ENCODE data around the gene RBM25.
"Not testable (repeated sequence)": the region's sequence is repeated elsewhere in the genome, so short reads cannot be mapped to it uniquely, and the experiment has no call there.

RBM25 gene

DNA sequence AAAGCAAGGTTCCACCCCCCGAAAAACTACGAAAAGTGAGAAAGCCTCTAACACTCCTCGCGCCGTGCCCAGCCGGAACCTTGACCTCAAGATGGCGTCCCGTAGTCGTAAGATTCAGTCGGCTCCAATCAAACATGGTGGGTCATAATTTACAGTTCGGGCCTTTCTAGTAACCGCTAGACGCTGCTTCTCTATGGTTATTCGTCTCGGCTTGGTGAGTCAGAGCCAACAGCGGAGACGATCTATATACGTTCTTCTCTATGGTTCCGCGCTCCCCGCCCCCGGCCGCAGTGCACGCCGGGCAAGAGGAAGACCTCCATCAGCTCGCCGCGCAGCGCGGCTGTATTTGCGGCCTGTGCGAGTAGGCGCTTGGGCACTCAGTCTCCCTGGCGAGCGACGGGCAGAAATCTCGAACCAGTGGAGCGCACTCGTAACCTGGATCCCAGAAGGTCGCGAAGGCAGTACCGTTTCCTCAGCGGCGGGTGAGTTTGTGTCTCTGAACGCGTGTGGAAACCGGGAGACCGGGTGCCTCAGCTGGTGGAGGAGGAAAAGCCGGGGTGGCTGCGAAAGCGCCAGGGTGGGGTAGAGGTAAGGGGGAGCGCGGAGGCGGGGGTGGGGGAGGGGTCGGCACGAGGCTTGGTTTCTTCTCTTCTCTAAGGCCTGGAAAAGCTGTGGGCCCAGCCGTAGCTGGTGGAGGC is at the start of gene RBM25:
Gene RBM25 (plus strand): TSS at position 311 of the 698 bp plus-strand sequence. CDS start 13,108 bp downstream, outside the sequence.
- DNase-seq = peak; percentile 97

GRCh38 chr14:73011189-73011588 is 47.1 kb upstream of the RBM25 start:
- DNase-seq = not testable (repeated sequence)

- DNase-seq = no peak
Measured at GRCh38 chr14:73014105-73014504, 44.2 kb upstream of the RBM25 start.

- DNase-seq = not testable (repeated sequence)
Measured at GRCh38 chr14:73015552-73015951, 42.8 kb upstream of the RBM25 start.

DNA sequence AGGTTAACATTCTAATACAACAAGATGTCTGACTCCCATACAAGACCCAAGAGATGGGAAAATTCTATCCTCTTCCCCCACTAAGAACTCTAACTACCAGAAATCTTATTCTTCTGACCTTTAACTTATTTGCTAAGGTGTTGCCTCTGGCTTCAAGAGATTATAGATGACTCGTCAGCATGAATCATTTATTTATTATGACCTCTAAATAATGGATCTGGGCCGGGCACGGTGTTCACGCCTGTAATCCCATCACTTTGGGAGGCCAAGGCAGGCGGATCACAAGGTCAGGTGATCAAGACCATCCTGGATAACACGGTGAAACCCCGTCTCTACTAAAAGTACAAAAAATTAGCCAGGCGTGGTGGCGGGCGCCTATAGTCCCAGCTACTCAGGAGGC is 42.3 kb upstream of the RBM25 start:
- DNase-seq = not testable (repeated sequence)

DNA sequence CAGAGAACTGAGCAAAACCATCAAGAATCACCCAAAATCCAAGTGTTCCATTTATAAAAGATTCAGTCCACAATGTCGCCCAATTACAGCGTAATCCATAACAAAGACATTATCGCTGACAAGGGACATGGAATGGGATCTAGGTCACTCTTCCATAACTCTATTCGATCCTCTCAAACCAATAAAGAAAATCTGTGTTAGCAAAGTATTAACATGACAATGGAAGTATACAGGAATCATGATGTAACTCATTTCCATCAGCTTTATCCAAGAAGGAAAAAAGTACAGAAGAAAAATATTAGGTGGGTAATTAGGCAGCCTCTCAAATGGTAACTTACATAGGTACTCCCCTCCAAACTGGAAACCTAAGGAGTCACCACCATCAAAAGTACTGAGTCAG is 36.3 kb upstream of the RBM25 start:
- DNase-seq = no peak

DNA sequence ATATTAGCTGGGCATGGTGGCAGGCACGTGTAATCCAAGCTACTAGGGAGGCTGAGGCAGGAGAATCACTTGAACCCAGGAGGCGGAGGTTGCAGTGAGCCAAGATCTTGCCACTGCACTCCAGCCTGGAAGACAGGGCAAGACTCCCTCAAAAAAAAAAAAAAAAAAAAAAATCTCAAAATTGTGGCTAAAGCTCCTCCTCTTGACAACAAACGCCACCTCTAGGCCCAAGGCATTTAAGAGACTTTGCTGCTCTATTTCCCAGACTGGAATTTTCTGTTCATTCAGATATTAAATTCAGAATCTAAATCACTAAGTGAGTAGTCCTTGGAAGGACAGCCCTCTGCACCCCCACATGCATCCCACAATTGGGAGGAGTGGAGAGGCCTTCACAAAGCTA is 32.8 kb upstream of the RBM25 start:
- no peak for DNase-seq

DNA sequence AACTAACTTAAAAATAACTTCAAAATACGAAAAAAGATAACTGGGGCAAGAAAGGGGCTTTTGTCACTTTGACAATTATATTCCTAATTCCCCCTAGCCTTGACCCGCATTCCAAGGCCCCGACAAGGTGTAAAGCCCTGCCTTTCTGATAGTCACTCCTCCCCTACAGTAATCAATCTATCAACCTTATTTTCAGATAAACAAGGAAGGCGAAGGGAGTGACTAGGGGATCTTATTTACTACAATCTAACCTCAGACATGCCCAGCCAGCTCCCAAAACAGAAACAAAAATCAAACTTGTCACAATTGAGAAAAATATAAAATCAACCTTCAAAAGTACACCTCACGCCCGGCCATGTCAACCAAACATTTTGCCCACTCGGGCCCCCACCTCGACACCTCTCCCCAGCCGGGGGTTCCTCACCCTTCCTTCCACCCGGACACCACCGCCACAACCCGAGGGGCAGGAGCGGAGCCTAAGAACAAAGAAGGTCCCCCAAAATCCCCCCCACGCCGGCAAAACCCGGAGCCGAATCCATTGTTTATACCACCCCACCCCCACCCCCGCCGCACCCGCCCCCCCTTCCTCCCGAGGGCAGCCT is 32.0 kb upstream of the RBM25 start:
- no peak for DNase-seq

DNA sequence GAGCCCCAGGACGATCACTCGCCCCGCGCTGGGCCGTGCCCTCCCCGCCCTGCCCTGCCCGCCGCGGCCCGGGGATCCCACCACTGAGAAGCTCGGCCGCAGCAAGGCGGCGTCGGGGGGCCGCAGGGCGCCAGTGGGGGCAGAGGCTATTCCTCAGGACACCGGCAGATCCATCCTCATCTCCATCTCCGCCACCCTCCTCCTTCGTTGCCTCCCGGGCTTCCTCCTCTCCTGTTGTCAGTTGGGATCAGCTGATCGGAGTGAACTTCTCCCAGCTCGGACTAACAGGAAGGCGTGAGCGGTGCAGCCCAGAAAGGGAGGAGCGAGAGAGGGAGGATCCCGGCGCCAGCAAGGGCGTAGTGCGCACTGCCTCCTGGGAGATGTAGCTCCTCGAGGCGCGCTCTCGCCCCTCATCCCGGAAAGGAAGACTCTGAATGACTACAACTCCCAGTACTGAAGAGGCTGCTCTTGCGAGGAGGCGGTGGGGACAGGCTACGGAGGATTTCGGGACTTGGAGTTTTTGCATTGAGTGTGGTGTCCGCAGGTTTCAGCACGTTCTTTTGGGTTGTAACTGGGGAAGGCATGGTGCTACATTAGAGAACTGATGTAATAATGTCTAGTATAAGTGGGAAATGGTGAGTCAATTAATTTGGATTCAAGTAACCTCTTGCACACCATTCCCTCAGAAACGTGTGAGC is 31.3 kb upstream of the RBM25 start, which contains the start of gene ZFYVE1:
Gene ZFYVE1 (minus strand): TSS at position 262 of the 698 bp plus-strand sequence. CDS start 2,598 bp downstream, outside the sequence.
- peak; percentile 96 for DNase-seq

- DNase-seq = no peak
Measured at GRCh38 chr14:73027546-73027945, 30.8 kb upstream of the RBM25 start.

DNA sequence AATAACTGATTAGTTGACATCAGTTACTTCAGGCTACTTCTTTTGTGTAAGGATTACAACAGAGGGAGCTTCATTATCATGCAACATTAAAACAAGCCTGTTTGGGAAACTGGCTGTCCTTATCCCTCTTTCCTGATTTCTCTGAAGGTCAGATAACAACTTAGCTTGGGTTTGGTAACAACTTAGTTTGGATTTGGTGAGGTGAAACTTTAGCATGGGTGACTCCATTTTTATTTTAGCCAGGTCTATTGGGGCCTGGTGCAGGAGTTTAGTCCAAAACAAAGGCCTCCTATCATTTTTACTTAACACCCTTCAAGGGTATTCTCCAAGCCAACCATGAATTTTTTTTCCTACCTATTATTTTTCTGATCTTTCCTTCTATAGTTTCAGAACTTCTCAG is 30.4 kb upstream of the RBM25 start:
- DNase-seq = no peak

- DNase-seq = not testable (repeated sequence)
Measured at GRCh38 chr14:73036706-73037450, 21.5 kb upstream of the RBM25 start.

GRCh38 chr14:73047808-73048207 is 10.5 kb upstream of the RBM25 start:
- DNase-seq = no peak

GRCh38 chr14:73049428-73049827 is 8.9 kb upstream of the RBM25 start:
- no peak for DNase-seq

DNA sequence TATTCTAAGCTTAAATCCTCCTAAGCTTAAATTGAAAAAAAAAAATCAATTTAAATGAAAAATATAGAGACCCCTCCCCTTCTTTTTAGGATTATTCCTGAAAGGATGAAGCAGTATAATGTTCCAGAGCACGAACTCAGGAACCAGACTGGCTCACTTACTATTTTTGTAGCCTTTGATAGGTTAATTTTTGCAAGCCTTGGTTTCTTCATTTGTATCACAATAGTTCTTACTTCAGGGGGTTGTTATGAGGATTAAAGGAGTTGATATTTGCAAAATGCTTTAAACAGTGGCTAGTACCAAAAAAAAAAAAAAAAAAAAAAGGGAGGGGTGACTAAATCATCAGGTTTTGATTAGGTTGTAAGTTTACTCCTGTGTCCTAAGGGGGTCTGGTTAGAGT is 3.1 kb upstream of the RBM25 start:
- DNase-seq = no peak

DNA sequence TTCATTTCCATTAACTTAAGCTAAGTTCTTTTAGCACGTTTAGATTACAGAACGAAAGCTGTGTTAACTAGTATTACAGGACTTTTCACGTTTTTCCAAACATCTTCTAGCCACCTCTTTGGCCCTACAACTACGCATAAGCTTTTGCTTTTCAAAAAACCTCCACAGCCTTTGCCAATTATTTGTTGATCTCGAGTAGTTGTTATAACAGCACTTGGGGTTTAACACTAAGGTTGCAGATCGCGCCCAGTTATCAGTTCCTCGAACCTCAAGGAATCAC is 450 bp upstream of the RBM25 start:
- no peak for DNase-seq

DNA sequence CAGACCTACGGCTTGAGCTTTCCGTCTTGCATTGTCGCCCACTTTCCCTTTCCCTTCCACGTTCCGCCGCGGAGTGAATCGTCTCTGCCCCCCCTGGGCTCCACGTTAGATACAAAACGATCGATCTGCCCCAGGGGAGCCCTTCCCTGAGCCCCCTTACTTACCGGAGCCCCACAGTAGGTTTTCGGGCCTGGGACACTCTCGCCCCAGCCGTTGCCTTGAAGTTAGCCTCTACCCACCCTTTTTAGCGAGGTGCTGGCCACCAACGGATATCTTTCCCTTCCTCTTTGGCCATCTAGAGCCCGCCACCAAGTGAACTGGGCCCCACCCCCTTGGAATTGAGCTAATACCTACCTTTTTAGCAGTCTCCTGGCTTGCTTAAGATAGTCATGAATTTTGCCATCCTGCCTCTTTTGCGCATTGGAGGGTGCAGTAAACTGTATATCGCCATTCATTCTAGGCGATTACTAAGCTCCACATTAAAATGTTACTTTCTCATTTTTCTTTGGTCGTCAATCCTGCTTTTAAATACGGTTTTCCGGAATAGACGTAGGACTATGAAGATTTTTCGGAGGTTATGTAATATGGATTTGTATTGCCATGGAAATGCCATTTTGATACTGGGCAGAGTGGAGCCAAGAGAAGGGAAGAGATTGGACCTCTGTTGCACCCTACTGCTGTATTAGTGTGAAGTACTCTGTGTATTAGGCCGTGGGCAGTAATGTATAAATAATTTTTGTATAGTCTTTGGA is 764 bp downstream of the RBM25 start:
- DNase-seq = no peak

DNA sequence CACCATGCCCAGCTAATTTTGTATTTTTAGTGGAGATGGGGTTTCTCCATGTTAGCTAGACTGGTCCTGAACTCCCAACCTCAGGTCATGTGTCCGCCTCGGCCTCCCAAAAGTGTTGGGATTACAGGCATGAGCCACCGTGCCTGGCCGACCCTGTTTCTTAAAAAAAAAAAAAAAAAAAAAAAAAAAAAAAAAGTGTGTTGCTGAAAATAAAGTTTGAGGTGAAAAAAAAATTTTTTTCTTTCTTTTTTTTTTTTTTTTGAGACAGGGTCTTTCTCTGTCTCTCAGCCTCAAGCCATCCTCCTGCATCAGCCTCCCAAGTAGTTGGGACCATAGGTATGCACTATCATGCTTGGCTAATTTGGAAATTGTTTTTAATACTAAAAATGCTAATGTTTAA is 11.3 kb downstream of the RBM25 start:
- no peak for DNase-seq

- DNase-seq = no peak
Measured at GRCh38 chr14:73091044-73091443, 32.7 kb downstream of the RBM25 start.

DNA sequence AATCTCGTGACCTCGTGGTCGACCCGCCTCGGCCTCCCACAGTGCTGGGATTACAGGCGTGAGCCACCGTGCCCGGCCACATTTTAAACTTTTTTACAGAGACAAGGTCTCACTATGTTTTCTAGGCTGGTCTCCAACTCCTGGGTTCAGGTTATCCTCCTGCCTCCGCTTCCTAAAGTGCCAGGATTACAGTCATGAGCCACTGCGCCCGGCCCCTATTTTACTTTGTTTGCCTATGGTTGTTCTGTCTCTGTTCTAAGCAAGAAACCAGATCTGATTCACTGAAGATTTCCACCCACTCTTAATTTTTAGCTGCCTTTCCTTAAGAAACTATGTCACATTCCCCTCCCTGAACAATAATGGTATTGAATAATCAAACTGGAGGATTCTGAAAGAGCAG is 39.1 kb downstream of the RBM25 start:
- no peak for DNase-seq

GRCh38 chr14:73100334-73100733 is 42.0 kb downstream of the RBM25 start:
- no peak for DNase-seq

- DNase-seq = no peak
Measured at GRCh38 chr14:73102806-73103497, 44.6 kb downstream of the RBM25 start.
